Activated naive CD4-positive, alpha-beta T cell treated with Interleukin-2 at 50 U/mL for 16 hours (primary cell): Measurements from ENCODE around the gene ZNF346.

Experiments used
- DNase-seq: peaks from one replicate; pipeline ENCODE4 v3.0.0-alpha.2; 2020

The ZNF346 gene

GRCh38 chr5:177124486-177124991 lies 102.0 kb downstream of the ZNF346 start:
- no peak for DNase-seq

GRCh38 chr5:177126771-177127170 lies 104.3 kb downstream of the ZNF346 start:
- DNase-seq: no peak

GRCh38 chr5:177128551-177128981 lies 106.1 kb downstream of the ZNF346 start:
- DNase-seq: no peak

- no peak for DNase-seq
Observed at GRCh38 chr5:177130211-177131018, 107.9 kb downstream of the ZNF346 start.
